Mammary epithelial cell (primary cell): Measurements from ENCODE around the gene CDC27.

Experiments
- CTCF ChIP-seq, 2 donors: IDR thresholded peaks in 1 of 2; conservative IDR thresholded peaks in 1 of 2; 2 replicates each; pipeline ENCODE4 v1.5.1; 2011 to 2012; ENCODE audit warnings: inconsistent platforms in 2 of 2, low read length in 2 of 2, mild to moderate bottlenecking in 2 of 2, control low read depth in 1 of 2, low read depth in 1 of 2; ENCODE audit not compliant: insufficient read depth in 1 of 2; ENCODE audit errors: extremely low read depth in 1 of 2
- EZH2 ChIP-seq: IDR thresholded peaks from 2 replicates; pipeline ENCODE4 v1.6.1; 2012; ENCODE audit warnings: low read length, inconsistent platforms, borderline replicate concordance

GRCh38 chr17:47227862-47228261, 38.8 kb upstream of the CDC27 start:
- TF ChIP-seq CTCF (conservative IDR thresholded peaks at IDR 0.05 in 1 of 2, IDR thresholded peaks at IDR 0.05 in 1 of 2; ENCODE audit: extremely low read depth in 1 of 2, insufficient read depth in 1 of 2, low read depth in 1 of 2, low read length in 2 of 2), result no peak
- TF ChIP-seq EZH2, result no peak
